ENCODE data around the gene PPM1M. TPM values are rescaled to one million over a fixed set of nuclear protein-coding genes. Genes with fewer than 3 reads are reported as not detected.

Gene PPM1M
- total RNA-seq, 4 donors from 2014 or later = 13.0 to 44.7 (median 35.3) TPM

GRCh38 chr3:52222319-52223221 is 23.0 kb upstream of the PPM1M start:
- TF ChIP-seq CTCF (IDR thresholded peaks at IDR 0.05; ENCODE audit: low read depth) = no peak

GRCh38 chr3:52223449-52224408 is 21.8 kb upstream of the PPM1M start:
- TF ChIP-seq CTCF (IDR thresholded peaks at IDR 0.05; ENCODE audit: low read depth) = no peak

DNA sequence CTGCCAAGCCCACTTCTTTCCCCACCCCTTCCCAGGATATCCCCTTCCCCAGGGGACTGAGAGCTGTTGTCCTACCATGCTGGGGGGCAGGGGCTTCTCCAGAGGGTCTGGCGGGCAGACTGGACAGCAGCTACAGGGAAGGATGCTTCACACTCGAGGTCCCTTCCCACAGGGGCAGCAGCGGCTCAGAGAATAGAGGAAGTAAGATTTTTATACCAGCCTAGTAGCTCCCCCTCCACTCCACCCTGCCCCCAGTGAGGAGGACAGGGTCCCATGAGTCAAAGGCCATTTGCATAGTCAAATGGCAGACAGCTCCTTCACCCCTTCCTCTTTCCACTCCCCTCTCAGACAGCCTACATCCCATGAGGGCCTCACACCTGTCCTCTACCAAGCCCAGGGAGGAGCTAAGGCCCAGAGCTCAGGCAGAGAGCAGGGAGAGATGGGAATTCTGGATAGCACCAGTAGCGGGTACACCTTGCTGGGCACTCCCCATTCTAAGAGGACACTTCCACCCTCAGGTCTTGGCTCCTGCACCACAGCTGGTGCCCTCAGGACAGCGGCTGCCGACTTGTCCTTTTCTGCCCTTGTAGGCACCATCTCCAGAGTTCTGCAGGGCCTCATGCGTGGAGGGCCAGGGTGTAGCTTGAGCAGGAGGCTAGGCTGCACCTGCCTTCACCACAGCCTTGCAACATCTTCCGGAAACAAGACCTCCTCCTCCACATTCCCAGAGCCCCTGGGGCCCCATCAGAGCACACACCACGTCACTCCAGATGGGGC is 19.9 kb upstream of the PPM1M start, which contains the start of gene TLR9:
TSS of gene TLR9 (minus strand) at position 194 of the 777 bp plus-strand sequence. CDS start at position 78, 116 bp downstream.
- TF ChIP-seq CTCF (IDR thresholded peaks at IDR 0.05; ENCODE audit: low read depth) = no peak

- TF ChIP-seq CTCF (IDR thresholded peaks at IDR 0.05; ENCODE audit: low read depth) = no peak
These were observed 19.2 kb upstream of the PPM1M start for GRCh38 chr3:52226229-52226817.

GRCh38 chr3:52227117-52227516 is 18.4 kb upstream of the PPM1M start:
- TF ChIP-seq CTCF (IDR thresholded peaks at IDR 0.05; ENCODE audit: low read depth) = no peak

GRCh38 chr3:52227766-52228165 is 17.8 kb upstream of the PPM1M start:
- TF ChIP-seq CTCF (IDR thresholded peaks at IDR 0.05; ENCODE audit: low read depth) = no peak
